Measurements from ENCODE around the gene CCDC59. TPM values are rescaled to one million over a fixed set of nuclear protein-coding genes. Genes with fewer than 3 reads are reported as not detected.

The CCDC59 gene
- polyA plus RNA-seq, 2 of the 4 experiments (the other 2 are of a cell fraction): 62.0 to 70.4 TPM

DNA sequence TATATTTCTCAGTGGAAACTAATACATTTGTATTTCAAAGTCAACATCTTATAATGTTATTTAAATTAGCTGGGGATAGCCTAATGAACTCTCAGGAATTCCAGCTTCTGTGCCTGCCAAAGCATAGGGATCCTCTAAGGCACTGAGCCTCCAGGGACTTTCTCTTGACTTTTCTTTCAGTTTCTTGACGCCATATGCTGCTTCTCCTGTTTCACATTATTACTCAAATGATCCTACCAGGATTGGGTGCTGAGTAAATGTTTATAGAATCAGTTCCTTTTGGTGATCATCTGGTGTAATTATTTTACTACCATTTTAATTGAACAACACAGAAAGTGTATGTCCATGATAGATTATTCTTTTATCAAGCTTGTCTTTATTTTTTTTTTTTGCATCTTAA, 8.0 kb upstream of the CCDC59 start:
- no peak overlapping the region for H3K4me3 ChIP-seq
- WGBS (ENCODE audit: missing lambda C conversion rate): 61% methylated on average over 1 of the region's 1 CpG
- ChIA-PET POLR2A (no interaction called here), CTCF (no interaction called here)
- no peak for TF ChIP-seq NR3C1 (IDR thresholded peaks at IDR 0.05)
- no peak for TF ChIP-seq HOXB5 (CRISPR knock-in tag; IDR thresholded peaks at IDR 0.05)
- no peak for TF ChIP-seq NFE2L2 (conservative IDR thresholded peaks at IDR 0.05; ENCODE audit: low read length)
- TF ChIP-seq SREBF2 (IDR thresholded peaks at IDR 0.05): no peak
- TF ChIP-seq, protein P1, sequence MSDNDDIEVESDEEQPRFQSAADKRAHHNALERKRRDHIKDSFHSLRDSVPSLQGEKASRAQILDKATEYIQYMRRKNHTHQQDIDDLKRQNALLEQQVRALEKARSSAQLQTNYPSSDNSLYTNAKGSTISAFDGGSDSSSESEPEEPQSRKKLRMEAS (IDR thresholded peaks at IDR 0.05): no peak
- no peak for TF ChIP-seq FOSB (CRISPR knock-in tag; IDR thresholded peaks at IDR 0.05)
- H3K4me1 ChIP-seq: no peaks in the 10 kb centered on the region
- H3K9me3 ChIP-seq: 0 out of 3 replicates have a peak, but pooled peaks cover 4% of the 10 kb centered on the region
- H3K27ac ChIP-seq: no peak overlapping the region
- no peak for ATAC-seq
- no peak overlapping the region for H3K4me2 ChIP-seq
- no peak for FAIRE-seq
- DNase-seq (ENCODE audit: low read depth in 1 of 2, low spot score in 1 of 2): no peak

DNA sequence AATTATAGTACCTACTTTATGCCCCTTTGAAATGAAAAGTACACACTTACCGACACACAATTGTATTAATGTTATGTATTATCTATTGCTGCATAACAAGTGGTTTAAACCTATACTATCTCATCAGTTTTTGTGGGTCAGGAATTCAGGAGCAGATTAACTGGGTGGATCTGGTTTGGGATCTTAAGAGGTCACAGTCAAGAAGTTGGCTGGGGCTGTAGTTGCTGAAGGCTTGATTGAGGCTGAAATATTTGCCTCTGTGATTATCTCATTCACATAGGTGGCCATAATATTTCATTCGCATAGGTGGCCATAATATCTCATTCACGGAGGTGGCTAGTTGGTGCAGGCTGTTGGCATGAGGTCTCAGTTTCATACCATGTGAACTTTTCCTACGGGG, 5.8 kb upstream of the CCDC59 start:
- no peak for FAIRE-seq
- Histone ChIP-seq H3K4me2 (no peak overlapping the region), H3K4me1 (peaks cover 6% of the 10 kb centered on the region; the same call in 2 of the 3 replicates), H3K9me3 (no peaks in the 10 kb centered on the region), H3K4me3 (no peak overlapping the region), H3K27ac (no peak overlapping the region)
- DNase-seq (ENCODE audit: low read depth in 1 of 2, low spot score in 1 of 2): no peak
- no peak for ATAC-seq
- ChIA-PET POLR2A (no interaction called here), CTCF (interaction anchor here (0.6 kb wide), 1 partner anchor 225 kb away, joined by 3 read pairs; no protein-coding TSS in a partner anchor)
- 79% methylated on average over 4 of the region's 4 CpGs for WGBS (ENCODE audit: missing lambda C conversion rate)
- TF ChIP-seq HOXA7 (CRISPR knock-in tag; IDR thresholded peaks at IDR 0.05) (no peak), RCOR1 (IDR thresholded peaks at IDR 0.05; ENCODE audit: low read depth, low read length) (no peak), EHMT2 (IDR thresholded peaks at IDR 0.05; ENCODE audit: low read depth) (no peak), FOSL2 (IDR thresholded peaks at IDR 0.05) (no peak), FOSL2 (CRISPR knock-in tag; IDR thresholded peaks at IDR 0.05) (no peak), ESRRA (IDR thresholded peaks at IDR 0.05; ENCODE audit: borderline replicate concordance, low read length) (no peak), RNF2 (IDR thresholded peaks at IDR 0.05; ENCODE audit: borderline replicate concordance, low read depth) (no peak), RFX5 (IDR thresholded peaks at IDR 0.05) (no peak), CBX2 (IDR thresholded peaks at IDR 0.05; ENCODE audit: borderline replicate concordance, low read depth) (no peak), EHF (CRISPR knock-in tag; IDR thresholded peaks at IDR 0.05) (no peak), SMC3 (IDR thresholded peaks at IDR 0.05) (no peak), BHLHE40 (IDR thresholded peaks at IDR 0.05; ENCODE audit: low read depth, low read length) (no peak), CHD2 (IDR thresholded peaks at IDR 0.05; ENCODE audit: low read length, partially characterized antibody) (no peak)
- TF ChIP-seq, protein P1 (IDR thresholded peaks at IDR 0.05): no peak
- TF ChIP-seq, protein P2, sequence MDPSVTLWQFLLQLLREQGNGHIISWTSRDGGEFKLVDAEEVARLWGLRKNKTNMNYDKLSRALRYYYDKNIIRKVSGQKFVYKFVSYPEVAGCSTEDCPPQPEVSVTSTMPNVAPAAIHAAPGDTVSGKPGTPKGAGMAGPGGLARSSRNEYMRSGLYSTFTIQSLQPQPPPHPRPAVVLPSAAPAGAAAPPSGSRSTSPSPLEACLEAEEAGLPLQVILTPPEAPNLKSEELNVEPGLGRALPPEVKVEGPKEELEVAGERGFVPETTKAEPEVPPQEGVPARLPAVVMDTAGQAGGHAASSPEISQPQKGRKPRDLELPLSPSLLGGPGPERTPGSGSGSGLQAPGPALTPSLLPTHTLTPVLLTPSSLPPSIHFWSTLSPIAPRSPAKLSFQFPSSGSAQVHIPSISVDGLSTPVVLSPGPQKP (IDR thresholded peaks at IDR 0.05; ENCODE audit: low read depth, low read length): no peak
- TF ChIP-seq, protein P3, sequence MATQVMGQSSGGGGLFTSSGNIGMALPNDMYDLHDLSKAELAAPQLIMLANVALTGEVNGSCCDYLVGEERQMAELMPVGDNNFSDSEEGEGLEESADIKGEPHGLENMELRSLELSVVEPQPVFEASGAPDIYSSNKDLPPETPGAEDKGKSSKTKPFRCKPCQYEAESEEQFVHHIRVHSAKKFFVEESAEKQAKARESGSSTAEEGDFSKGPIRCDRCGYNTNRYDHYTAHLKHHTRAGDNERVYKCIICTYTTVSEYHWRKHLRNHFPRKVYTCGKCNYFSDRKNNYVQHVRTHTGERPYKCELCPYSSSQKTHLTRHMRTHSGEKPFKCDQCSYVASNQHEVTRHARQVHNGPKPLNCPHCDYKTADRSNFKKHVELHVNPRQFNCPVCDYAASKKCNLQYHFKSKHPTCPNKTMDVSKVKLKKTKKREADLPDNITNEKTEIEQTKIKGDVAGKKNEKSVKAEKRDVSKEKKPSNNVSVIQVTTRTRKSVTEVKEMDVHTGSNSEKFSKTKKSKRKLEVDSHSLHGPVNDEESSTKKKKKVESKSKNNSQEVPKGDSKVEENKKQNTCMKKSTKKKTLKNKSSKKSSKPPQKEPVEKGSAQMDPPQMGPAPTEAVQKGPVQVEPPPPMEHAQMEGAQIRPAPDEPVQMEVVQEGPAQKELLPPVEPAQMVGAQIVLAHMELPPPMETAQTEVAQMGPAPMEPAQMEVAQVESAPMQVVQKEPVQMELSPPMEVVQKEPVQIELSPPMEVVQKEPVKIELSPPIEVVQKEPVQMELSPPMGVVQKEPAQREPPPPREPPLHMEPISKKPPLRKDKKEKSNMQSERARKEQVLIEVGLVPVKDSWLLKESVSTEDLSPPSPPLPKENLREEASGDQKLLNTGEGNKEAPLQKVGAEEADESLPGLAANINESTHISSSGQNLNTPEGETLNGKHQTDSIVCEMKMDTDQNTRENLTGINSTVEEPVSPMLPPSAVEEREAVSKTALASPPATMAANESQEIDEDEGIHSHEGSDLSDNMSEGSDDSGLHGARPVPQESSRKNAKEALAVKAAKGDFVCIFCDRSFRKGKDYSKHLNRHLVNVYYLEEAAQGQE (IDR thresholded peaks at IDR 0.05): no peak
- TF ChIP-seq, protein P4, sequence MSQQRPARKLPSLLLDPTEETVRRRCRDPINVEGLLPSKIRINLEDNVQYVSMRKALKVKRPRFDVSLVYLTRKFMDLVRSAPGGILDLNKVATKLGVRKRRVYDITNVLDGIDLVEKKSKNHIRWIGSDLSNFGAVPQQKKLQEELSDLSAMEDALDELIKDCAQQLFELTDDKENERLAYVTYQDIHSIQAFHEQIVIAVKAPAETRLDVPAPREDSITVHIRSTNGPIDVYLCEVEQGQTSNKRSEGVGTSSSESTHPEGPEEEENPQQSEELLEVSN (IDR thresholded peaks at IDR 0.05; ENCODE audit: borderline replicate concordance, low read depth): no peak

Measured in A549 (cell line).